Keratinocyte (primary cell): ENCODE measurements around the gene DPH2. TPM values are rescaled to one million over a fixed set of nuclear protein-coding genes. Genes with fewer than 3 reads are reported as not detected.
A peak's percentile ranks its signal among the peaks of the same experiment; 100 is the strongest.

Experiments used
- DNase-seq: peaks from one replicate; pipeline ENCODE4 v3.0.0-alpha.2; 2011; ENCODE audit warnings: low read depth, missing footprints, low spot score
- FAIRE-seq: peaks from 2 replicates; lab custom pipeline; 2011; peaks lifted over from hg19 to GRCh38; lab: Jason Lieb, UNC
- H2AFZ ChIP-seq: 2 replicates; pipeline ENCODE4 v1.6.0; 2012; ENCODE audit warnings: low read length, control low read depth, inconsistent platforms; ENCODE audit not compliant: control insufficient read depth
- H3K27ac ChIP-seq: 2 replicates; pipeline ENCODE4 v1.5.1; 2011; ENCODE audit warnings: low read length; ENCODE audit not compliant: control insufficient read depth, insufficient read depth
- H3K27me3 ChIP-seq: 3 replicates; pipeline ENCODE4 v1.6.0; 2011; ENCODE audit warnings: low read length; ENCODE audit not compliant: control insufficient read depth, insufficient read depth; ENCODE audit errors: extremely low read depth
- H3K36me3 ChIP-seq, 2 experiments: 2 replicates in 1 of 2; 3 replicates in 1 of 2; pipeline ENCODE4 v1.5.1; 2011; ENCODE audit warnings: low read length in 2 of 2, mild to moderate bottlenecking in 1 of 2; ENCODE audit not compliant: control insufficient read depth in 2 of 2, insufficient read depth in 2 of 2; ENCODE audit errors: extremely low read depth in 1 of 2
- H3K4me1 ChIP-seq: 3 replicates; pipeline ENCODE4 v1.5.1; 2011; ENCODE audit warnings: low read length; ENCODE audit not compliant: control insufficient read depth, insufficient read depth; ENCODE audit errors: extremely low read depth
- H3K4me2 ChIP-seq: 3 replicates; pipeline ENCODE4 v1.6.0; 2011; ENCODE audit warnings: low read depth, low read length; ENCODE audit not compliant: control insufficient read depth, insufficient read depth; ENCODE audit errors: extremely low read depth
- H3K4me3 ChIP-seq, 3 experiments: fragments of 200-600 bp in 1 of 3; sonication (generic) in 1 of 3; 2 replicates in 2 of 3; 3 replicates in 1 of 3; pipeline ENCODE4 v1.5.1; 2011 to 2016; ENCODE audit warnings: low read length in 3 of 3, mild to moderate bottlenecking in 3 of 3, control low read depth in 2 of 3, inconsistent platforms in 1 of 3, low read depth in 1 of 3, mixed read lengths in 1 of 3, mixed run types in 1 of 3, moderate library complexity in 1 of 3; ENCODE audit not compliant: control insufficient read depth in 2 of 3, insufficient read depth in 2 of 3; ENCODE audit errors: extremely low read depth in 1 of 3
- H3K79me2 ChIP-seq: 2 replicates; pipeline ENCODE4 v1.6.0; 2012; ENCODE audit warnings: low read length; ENCODE audit not compliant: control insufficient read depth, insufficient read depth
- H3K9ac ChIP-seq: 3 replicates; pipeline ENCODE4 v1.6.0; 2011; ENCODE audit warnings: low read length; ENCODE audit not compliant: control insufficient read depth, insufficient read depth; ENCODE audit errors: extremely low read depth
- H3K9me1 ChIP-seq: 3 replicates; pipeline ENCODE4 v1.6.0; 2011; ENCODE audit warnings: low read length; ENCODE audit not compliant: control insufficient read depth, insufficient read depth; ENCODE audit errors: extremely low read depth
- H3K9me3 ChIP-seq: 2 replicates; pipeline ENCODE4 v1.5.1; 2012; ENCODE audit warnings: low read depth, low read length; ENCODE audit not compliant: control insufficient read depth
- H4K20me1 ChIP-seq: 3 replicates; pipeline ENCODE4 v1.6.0; 2011; ENCODE audit warnings: low read length; ENCODE audit not compliant: control insufficient read depth, insufficient read depth; ENCODE audit errors: extremely low read depth
- EZH2 ChIP-seq: IDR thresholded peaks from one replicate; pipeline ENCODE4 v1.6.1; 2012; ENCODE audit warnings: inconsistent platforms, mild to moderate bottlenecking, low read length, moderate library complexity
- dilution Hi-C: fragments of 300-500 bp; cut with MboI; formaldehyde crosslinking; loops from one replicate; pipeline ENCODE4 v1.7.0; 2020; ENCODE audit warnings: low sequenced_read_pairs; ENCODE audit not compliant: extremely low pct_ligation_motif_present
- polyA plus RNA-seq, 5 experiments: library from polyadenylated mRNA; depleted of rRNA in 3 of 5; stranded (reverse) in 3 of 5; stranded (forward) in 1 of 5; unstranded in 1 of 5; fragments of >200 nt; gene quantifications; 1 replicate in 1 of 5; 2 replicates in 3 of 5; 3 replicates in 1 of 5; pipeline versions ENCODE4 v1.2.1 to v1.2.3, GENCODE V29; 2011 to 2012; ENCODE audit warnings: missing spikeins in 2 of 5, low read depth in 1 of 5, low replicate concordance in 1 of 5
- TF ChIP-seq, protein P1 (sequence below), 3 experiments: IDR thresholded peaks in 1 of 3; conservative IDR thresholded peaks in 1 of 3; optimal IDR thresholded peaks in 1 of 3; 2 replicates in 2 of 3; 3 replicates in 1 of 3; pipeline versions ENCODE3 to v1.5.1; 2011; ENCODE audit warnings: low read length in 3 of 3, mild to moderate bottlenecking in 3 of 3, moderate library complexity in 2 of 3, control low read depth in 1 of 3, inconsistent platforms in 1 of 3; ENCODE audit not compliant: insufficient read depth in 2 of 3; ENCODE audit errors: extremely low read depth in 1 of 3

DPH2 gene
- polyA plus RNA-seq, 1 donor (not counting 4 experiments of a cell fraction or from before 2014, with no cell fraction given): 30.3 TPM

DNA sequence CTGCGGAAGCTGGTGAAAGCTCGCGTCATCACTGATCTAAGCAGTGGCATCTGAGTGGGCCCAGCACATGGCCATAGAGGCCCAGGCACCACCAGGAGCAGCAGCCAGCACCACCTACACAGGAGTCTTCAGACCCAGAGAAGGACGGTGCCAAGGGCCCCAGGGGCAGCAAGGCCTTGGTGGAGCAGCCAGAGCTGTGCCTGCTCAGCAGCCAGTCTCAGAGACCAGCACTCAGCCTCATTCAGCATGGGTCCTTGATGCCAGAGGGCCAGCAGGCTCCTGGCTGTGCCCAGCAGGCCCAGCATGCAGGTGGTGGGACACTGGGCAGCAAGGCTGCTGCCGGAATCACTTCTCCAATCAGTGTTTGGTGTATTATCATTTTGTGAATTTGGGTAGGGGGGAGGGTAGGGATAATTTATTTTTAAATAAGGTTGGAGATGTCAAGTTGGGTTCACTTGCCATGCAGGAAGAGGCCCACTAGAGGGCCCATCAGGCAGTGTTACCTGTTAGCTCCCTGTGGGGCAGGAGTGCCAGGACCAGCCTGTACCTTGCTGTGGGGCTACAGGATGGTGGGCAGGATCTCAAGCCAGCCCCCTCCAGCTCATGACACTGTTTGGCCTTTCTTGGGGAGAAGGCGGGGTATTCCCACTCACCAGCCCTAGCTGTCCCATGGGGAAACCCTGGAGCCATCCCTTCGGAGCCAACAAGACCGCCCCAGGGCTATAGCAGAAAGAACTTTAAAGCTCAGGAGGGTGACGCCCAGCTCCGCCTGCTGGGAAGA lies 39.5 kb upstream of the DPH2 start:
- Histone ChIP-seq H3K9ac (peak overlapping the region; percentile 30), H2AFZ (no peak overlapping the region), H3K27ac (peak overlapping the region; percentile 81), H3K4me2 (peak overlapping the region; percentile 71), H3K9me1 (no peaks in the 10 kb centered on the region), H4K20me1 (no peaks in the 10 kb centered on the region), H3K36me3 (peaks cover 7 to 20% of the 10 kb centered on the region in 2 experiments), H3K4me1 (peaks cover 57% of the 10 kb centered on the region), H3K79me2 (peaks cover 20% of the 10 kb centered on the region), H3K9me3 (no peaks in the 10 kb centered on the region), H3K27me3 (no peaks in the 10 kb centered on the region), H3K4me3 (no peak overlapping the region)
- dilution Hi-C loops: loop anchor here (25.0 kb wide), 2 partner anchors 93 to 218 kb away; partner anchors contain the start of gene ST3GAL3
- TF ChIP-seq, protein P1, sequence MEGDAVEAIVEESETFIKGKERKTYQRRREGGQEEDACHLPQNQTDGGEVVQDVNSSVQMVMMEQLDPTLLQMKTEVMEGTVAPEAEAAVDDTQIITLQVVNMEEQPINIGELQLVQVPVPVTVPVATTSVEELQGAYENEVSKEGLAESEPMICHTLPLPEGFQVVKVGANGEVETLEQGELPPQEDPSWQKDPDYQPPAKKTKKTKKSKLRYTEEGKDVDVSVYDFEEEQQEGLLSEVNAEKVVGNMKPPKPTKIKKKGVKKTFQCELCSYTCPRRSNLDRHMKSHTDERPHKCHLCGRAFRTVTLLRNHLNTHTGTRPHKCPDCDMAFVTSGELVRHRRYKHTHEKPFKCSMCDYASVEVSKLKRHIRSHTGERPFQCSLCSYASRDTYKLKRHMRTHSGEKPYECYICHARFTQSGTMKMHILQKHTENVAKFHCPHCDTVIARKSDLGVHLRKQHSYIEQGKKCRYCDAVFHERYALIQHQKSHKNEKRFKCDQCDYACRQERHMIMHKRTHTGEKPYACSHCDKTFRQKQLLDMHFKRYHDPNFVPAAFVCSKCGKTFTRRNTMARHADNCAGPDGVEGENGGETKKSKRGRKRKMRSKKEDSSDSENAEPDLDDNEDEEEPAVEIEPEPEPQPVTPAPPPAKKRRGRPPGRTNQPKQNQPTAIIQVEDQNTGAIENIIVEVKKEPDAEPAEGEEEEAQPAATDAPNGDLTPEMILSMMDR (optimal IDR thresholded peaks at IDR 0.05 in 1 of 3, IDR thresholded peaks at IDR 0.05 in 1 of 3, conservative IDR thresholded peaks at IDR 0.05 in 1 of 3; ENCODE audit: extremely low read depth in 1 of 3, insufficient read depth in 2 of 3, low read length in 3 of 3): peak in 2 of 3 experiments; percentile 48 to 70
- no peak for TF ChIP-seq EZH2
- FAIRE-seq (peak; percentile 90), DNase-seq (no peak)

DNA sequence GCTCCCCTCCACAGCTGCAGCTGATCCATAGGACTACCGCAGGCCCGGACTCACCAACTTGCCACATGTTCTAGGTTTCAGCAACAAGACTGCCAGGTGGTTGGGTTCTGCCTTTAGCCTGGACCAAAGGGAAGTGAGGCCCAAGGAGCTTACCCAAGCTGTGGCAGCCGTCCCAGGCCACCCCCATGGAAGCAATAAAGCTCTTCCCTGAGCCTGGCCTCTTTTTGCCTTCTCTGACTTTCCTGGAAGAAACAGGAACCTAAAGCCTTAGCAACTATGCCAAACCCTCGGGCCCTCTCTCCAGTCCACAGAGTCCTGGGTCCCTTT lies 38.9 kb upstream of the DPH2 start:
- peaks cover 60% of the 10 kb centered on the region for H3K4me1 ChIP-seq
- DNase-seq (no peak), FAIRE-seq (no peak)
- H3K9me1 ChIP-seq: no peaks in the 10 kb centered on the region
- peak overlapping the region; percentile 81 for H3K27ac ChIP-seq
- H3K4me2 ChIP-seq: peak overlapping the region; percentile 39
- peak overlapping the region; percentile 30 for H3K9ac ChIP-seq
- H4K20me1 ChIP-seq: no peaks in the 10 kb centered on the region
- no peaks in the 10 kb centered on the region for H3K27me3 ChIP-seq
- TF ChIP-seq, protein P1 (optimal IDR thresholded peaks at IDR 0.05 in 1 of 3, IDR thresholded peaks at IDR 0.05 in 1 of 3, conservative IDR thresholded peaks at IDR 0.05 in 1 of 3; ENCODE audit: extremely low read depth in 1 of 3, insufficient read depth in 2 of 3, low read length in 3 of 3): no peak
- TF ChIP-seq EZH2: no peak
- H2AFZ ChIP-seq: no peak overlapping the region
- H3K4me3 ChIP-seq: no peak overlapping the region
- dilution Hi-C loops: loop anchor here (25.0 kb wide), 2 partner anchors 94 to 219 kb away; partner anchors contain the start of gene ST3GAL3
- H3K79me2 ChIP-seq: peaks cover 26% of the 10 kb centered on the region
- peaks cover 3 to 18% of the 10 kb centered on the region in 2 experiments for H3K36me3 ChIP-seq
- H3K9me3 ChIP-seq: no peaks in the 10 kb centered on the region
